GM10847 (cell line): ENCODE data around the gene EFCAB9.

Experiments used
- POLR2A ChIP-seq: IDR thresholded peaks from 2 replicates; pipeline ENCODE4 v1.6.1; 2011; ENCODE audit not compliant: insufficient read length; ENCODE audit errors: extremely low read depth

Gene EFCAB9

DNA sequence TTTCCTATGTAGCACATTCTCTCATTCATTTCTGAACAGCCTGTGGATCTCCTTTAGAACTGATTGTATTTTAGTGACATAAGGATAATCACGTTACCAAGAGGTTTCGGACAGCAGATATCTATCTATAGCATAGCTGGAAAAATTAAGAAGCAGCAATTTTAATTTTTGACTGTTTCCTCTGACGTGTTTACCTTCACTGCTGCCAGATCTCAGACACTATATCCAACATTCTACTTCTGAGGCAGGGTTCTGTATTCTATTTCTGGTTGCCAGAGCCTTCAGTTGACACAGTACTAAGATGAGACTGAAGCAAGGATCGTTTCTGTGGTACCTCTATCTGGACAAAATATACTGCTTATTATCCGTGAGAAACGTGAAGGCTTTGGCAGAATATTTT is at the start of gene EFCAB9:
EFCAB9 (plus strand) TSS at position 301 of the 400 bp plus-strand sequence; CDS start at position 302, 1 bp downstream.
- no peak for TF ChIP-seq POLR2A

DNA sequence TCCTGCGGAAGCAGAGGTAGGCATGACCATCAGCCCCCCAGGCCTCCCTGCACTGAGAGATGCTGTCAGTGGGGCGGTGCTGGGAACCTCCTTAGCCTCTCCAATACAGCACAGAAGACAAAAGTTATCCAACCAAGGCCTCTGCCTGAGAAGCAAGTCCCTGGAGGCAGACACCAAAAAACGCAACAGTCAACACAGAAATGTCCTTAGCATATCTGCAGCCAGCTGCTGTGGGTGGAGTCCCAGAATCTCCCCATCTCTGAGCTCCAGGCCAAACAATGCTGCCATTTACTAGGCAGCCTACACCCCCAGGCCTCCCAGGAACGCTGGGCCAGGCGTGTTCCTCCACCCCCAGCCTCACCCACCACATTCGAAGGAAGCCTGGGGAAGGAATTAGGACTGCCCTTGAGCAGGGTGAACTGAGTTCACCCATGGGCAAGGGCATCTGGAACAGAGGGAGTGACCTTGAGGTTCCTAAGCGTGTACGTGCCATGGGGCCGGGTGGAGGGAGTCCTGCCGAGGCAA is 49.6 kb upstream of the EFCAB9 start:
- no peak for TF ChIP-seq POLR2A

DNA sequence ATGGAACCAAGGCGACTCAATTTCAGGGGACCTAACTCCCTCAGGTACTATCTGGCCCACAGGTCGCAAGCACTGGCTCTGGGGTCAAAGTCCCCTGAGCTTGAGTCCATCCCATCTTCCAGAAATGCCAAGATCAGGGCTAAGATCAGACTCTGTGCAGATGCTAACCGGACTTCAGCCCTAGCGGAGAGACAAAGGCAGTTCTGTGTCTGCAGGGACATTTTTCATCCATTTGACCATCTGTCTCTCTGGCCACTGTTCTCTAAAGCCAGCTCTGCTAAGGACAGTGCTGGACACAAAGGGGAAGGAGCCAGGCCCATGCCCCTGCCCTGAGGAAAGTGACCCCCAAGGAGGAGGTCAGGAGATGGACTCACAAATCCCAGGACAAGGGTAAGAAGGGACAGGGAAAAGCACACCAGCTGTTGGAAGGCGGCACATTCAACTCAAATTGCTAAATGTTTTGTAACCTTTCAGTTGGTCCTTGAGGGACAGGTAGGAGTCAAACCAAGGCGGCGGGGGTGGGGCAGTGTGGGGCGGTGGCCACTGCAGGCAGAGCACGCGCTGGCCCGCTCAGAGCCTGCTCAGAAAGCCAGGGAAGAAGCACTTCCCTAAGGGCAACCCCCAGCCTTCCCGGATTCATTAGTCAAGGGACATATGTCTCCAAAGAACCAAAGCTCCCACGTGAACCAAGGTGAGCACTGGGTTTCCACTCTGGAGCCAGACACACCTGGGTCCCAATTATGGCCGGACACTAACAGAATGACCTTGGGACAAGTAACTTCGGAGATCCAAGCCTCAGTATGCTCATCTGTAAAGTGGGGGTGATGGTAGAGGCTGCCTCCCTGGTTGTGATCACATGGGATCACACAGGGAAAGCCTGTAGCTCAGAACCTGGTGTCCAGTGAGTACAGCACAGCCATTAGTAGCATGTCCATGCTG is 48.8 kb upstream of the EFCAB9 start:
- TF ChIP-seq POLR2A = no peak

DNA sequence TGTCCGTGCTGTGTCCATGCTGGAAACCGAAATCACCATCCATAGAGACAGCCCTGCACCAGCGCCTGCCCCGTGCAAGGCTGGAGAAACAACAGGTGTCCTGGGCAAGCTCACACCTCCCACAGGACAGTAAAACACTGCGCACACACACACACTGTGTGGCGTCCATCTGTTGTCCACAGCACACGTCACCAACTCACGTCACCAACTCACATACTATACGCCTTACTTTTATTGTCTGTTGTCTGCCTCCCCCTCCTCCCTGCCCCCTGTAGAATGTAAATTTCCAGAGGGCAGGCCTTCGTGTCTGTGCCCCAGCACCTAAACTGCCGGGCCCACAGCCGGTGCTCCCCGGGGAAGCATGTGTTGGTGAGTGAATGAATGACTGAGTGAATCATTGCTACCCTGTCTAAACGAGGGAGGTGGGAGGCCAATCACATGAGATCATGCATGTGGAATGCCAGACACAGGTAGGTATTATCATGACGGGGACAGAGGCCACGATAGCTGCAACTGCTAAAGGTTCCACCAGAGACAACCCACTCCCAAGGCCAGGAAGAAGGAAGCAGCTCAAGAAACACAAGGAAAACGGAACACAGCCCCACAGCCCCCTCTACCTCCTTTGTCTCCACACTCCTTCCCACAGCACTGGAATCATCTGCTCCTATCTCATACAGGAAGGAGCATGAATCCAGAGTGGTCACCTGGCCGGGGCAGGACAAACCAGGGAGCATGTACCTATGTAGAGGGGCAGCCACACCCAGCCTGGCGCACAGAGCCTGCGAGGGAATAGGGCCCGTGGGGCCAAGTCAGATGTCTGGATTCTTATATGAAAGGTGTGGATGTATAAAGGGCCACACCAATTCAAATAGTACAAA is 47.9 kb upstream of the EFCAB9 start:
- no peak for TF ChIP-seq POLR2A

DNA sequence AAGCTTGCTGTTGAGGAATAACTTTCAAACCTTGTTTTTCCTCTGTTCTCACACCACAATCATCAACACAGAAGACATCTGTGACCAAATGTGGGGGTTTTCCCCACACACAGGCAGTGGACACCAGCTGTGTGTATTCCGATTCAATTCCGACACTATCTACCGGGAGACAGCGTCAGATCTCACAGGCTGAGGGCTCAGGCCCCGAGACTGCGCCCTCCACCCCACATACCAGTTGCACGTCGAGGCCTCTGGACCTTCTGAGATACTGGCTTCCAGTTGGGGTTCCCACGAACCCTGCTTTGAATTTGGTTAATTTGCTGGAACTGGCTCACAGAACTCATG is 47.3 kb upstream of the EFCAB9 start:
- no peak for TF ChIP-seq POLR2A

DNA sequence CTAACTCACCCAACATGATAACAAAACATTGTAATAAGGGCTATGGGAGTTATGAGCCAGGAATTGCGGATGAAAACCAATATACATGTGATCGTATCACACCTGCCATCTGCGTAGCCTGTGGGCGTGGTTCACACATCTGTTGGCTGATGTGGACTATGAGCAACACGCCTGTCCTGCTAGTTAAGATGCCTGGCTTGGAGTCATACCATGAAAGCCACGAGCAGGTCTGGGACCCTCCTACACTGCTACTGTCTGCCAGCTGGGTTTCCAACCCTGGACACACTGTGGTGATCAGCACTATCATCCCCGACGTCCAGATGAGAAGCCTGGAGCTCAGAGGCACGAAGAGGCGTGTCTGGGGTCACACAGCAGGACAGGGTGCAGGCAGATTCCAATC is 46.1 kb upstream of the EFCAB9 start:
- no peak for TF ChIP-seq POLR2A

DNA sequence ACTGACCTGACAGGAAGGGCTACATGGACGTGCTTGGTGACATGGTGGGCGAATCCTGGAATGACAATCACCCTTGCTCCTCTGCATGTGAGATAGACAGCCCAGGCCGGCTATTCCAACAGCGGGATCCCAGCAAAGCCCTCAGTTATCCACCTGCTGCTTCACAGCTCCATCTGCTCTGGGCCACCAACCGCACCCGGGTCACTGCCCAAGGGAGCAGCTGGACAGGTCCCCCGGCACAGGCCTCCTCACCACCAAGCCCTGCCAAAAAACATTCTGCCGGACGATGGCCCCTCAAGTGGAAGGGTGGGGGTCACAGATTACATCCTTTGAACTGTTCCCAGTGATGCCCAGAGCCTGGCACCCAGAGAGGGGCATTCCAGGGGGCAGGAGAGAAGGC is 45.6 kb upstream of the EFCAB9 start:
- TF ChIP-seq POLR2A = no peak

DNA sequence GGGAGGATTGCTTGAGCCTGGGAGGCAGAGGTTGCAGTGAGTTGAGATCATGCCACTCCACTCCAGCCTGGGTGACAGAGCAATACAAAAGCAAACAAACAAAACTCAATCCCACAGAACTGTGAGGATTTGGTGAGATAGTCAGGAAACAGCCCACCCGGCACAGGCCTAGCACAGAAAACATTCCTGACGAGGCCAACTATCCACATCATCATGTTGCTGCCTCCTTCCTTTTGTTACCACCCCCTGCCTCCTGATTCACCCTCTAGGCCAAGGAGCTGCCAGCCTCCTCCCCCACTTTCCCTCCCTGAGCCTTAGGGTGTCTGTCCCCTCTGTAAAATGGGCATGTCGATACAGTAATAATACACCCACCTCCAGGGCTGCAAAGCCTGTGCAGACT is 44.9 kb upstream of the EFCAB9 start:
- no peak for TF ChIP-seq POLR2A

DNA sequence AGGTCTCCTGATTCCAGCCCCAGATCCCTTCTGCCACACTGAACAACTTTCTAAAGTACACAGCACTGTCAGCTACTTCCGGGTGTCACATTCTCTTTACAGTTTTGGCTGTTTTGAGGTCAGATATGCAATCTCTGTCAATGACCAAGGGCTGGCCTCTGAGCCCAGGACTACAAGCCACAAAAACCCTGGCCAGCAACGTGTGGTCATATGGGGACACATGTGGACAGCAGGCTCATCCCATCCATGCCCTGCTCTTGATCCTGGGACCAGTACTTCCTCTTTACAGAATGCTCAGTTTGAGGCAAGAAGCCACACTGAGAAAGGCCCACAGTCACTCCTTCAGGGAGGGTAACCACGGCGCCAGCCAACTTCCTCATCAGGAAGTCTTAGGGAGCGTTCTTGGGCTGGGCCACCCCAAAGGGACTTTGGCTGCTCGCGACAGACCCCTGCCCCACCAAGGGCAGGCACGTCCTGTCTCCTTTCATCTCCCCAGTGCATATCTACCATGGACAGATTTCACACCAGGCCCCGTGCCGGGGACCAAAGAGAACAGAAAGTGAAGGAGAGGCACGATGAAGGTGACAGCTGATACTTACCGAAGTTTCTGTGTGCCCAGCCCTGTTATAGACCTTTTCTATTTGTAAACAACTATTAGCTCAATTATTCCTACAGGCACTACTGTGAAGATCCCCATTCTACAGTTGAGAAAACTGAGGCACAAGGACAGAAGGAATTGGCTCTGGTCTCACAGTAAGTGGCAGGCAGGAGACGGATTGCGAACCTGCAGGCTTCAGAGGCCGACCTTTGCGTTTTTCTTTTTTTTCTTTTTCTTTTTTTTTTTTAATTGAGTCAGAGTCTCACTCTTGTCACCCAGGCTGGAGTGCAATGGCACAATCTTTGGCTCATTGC is 43.2 kb upstream of the EFCAB9 start:
- TF ChIP-seq POLR2A = no peak

DNA sequence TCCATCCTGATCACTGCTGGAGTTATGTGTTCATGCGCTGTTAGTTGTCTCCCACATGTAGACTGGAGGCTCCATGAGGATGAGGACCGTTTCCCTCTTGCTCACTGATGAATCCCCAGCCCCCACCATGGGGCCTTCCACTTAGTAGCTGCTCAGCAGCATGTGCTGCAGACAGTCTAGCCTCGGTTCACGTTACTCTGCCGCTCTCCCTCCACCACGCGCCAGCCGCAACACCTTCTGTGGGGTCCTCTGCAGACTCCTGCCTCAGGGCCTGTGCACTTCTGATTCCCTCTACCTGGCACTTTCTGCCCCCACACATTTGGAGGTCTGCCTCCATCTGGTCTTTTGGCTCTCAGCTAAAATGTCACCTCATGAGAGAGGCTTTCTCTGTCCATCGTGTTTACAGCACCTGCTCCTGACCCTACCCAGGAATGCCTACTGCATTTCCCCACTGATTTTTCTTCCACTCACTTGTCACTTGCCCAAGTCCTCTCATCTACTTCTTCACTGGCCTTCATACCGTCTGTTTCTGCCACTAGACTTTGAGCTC is 42.2 kb upstream of the EFCAB9 start:
- no peak for TF ChIP-seq POLR2A

DNA sequence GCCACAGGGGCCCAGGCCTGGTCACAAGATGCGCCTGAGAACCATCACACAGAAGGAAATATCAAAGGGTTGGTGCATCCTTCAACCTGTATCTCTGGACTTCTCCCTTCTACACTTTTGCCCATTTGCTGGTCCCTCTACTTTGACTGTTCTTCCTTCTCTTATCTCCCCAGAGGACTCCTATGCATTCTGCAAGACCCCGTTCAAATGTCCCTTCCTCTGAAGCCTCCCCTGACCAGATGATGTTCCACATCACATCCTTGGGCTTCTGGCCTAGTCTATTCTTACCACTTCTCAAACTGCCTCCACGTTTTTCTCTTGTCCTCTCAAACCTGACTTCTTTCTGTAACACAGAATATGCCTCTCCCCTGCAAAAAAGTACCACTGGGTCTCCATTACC is 40.3 kb upstream of the EFCAB9 start:
- TF ChIP-seq POLR2A = no peak

DNA sequence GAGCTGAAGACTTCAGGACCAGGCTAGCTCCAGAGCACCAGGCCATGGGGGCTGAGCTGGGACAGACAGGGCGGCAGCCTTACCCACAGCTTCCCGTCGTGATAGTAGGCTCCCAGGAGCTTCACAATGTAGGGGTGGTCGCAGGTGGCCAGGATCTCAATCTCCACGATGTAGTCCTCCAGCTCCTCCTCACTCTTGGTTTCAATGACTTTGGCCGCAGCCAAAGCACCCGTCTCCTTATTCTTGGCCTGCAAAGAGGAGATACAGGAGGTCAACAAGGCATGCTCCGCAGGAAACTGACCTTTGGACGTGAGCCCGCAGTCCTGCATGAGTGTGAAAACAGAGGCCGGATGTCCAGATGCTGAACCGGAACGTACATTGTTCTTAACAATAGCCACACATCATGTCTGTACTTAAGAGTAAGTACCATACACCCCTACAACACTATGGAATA is 37.4 kb upstream of the EFCAB9 start:
- no peak for TF ChIP-seq POLR2A

DNA sequence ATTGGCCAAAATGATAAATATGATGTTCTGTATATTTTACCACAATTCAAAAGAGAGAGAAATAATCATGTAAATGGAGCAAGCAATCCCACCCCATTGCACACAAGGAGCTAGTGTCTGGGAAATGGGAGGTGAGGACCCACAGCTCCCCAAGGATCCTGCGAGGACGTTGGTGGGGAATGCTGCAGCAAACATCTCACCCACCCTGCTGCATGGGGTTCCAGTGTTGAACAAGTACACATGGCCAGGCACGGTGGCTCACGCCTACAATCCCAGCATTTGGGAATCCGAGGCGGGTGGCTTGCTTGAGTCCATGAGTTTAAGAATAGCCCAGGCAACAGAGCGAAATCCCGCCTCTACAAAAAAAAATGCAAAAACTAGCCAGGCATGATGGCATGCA is 35.0 kb upstream of the EFCAB9 start:
- TF ChIP-seq POLR2A = no peak

DNA sequence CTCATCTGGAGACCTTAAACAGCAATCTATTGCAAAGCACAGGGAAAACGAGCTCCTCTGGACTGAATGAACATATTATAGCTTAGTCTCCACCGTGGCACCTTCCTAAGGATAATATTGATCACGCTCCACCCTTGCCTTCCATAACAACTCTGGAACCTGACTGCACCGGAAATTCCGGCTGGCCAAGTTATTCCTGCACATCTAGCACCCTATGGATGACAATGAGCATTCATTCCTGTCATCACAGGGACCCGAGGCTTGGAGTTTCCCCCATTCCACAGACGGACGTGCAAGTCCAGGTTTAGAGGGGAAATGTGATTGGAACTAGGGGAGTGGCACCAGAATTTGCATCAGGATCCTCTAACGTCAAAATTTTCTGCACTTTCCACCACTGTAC is 33.5 kb upstream of the EFCAB9 start:
- TF ChIP-seq POLR2A = no peak
